MV-4-11 (cell line): ENCODE measurements around the gene PHF3.

Experiments
- DNase-seq: peaks from one replicate; lab custom pipeline; 2025; lab: John Stamatoyannopoulos, UW

The PHF3 gene, protein sequence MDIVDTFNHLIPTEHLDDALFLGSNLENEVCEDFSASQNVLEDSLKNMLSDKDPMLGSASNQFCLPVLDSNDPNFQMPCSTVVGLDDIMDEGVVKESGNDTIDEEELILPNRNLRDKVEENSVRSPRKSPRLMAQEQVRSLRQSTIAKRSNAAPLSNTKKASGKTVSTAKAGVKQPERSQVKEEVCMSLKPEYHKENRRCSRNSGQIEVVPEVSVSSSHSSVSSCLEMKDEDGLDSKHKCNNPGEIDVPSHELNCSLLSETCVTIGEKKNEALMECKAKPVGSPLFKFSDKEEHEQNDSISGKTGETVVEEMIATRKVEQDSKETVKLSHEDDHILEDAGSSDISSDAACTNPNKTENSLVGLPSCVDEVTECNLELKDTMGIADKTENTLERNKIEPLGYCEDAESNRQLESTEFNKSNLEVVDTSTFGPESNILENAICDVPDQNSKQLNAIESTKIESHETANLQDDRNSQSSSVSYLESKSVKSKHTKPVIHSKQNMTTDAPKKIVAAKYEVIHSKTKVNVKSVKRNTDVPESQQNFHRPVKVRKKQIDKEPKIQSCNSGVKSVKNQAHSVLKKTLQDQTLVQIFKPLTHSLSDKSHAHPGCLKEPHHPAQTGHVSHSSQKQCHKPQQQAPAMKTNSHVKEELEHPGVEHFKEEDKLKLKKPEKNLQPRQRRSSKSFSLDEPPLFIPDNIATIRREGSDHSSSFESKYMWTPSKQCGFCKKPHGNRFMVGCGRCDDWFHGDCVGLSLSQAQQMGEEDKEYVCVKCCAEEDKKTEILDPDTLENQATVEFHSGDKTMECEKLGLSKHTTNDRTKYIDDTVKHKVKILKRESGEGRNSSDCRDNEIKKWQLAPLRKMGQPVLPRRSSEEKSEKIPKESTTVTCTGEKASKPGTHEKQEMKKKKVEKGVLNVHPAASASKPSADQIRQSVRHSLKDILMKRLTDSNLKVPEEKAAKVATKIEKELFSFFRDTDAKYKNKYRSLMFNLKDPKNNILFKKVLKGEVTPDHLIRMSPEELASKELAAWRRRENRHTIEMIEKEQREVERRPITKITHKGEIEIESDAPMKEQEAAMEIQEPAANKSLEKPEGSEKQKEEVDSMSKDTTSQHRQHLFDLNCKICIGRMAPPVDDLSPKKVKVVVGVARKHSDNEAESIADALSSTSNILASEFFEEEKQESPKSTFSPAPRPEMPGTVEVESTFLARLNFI (N-terminal part only)

GRCh38 chr6:63635588-63636517 lies at the start of gene PHF3:
Gene PHF3, plus strand, starts transcription at chr6:63635802. Its CDS starts 10,750 bp downstream, at chr6:63646552.
- peak; percentile 79 for DNase-seq

- no peak for DNase-seq
These were observed 45.6 kb upstream of the PHF3 start for GRCh38 chr6:63589952-63590411.

DNA sequence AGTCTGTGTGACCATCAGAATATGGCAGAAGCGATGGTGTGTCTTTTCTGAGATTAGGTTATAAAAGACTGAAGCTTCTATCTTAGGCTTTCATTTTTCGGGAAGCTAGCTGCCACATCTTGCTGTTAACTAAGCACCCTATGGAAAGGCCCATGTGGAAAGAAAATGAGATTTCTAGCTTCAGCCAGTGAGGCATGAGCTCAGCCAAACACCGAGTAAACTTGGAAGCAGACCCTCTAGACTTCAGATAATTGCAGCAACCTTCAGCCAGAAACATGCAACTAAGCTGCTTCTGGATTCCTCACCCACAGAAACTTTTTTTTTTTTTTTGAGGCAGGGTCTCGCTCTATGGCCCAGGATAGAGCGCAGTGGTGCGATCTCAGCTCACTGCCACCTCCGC lies 42.7 kb upstream of the PHF3 start:
- DNase-seq, result no peak

DNA sequence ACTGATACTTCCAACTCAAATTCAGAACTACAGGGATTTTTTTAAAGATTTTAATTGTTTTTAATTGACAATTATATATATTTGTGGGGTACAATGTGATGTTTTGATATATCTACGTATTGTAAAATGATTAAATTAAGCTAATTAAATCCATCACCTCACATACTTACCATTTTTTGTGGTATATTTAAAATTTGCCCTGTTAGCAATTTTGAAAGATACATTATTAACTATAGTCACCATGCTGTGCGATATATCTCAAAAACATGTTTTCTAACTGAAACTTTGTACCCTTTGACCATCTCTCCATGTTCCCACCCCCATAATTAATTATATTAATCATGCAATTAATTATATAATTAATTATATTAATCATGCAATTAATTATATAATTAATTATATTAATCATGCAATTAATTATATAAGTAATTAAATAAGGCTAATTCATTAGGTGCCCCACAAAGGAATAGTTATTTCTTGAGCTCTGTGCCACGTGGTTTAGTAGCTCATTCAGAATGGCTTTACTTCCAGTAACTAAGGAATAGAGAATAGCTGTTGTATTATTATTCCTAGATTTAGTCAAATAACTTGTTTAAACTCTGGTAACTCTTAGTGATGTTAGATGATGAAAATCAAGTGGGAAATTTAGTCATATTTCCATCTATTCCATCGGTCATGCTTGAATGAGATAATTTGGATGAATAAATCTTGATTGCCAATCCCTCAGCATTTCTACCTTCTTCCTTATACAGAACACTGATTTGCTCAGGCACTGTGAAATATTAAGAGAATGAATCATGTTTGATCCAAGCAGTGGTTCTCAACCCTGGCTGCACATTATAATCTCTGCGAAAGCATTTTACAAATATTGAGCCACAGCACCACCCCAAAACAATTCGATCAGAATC lies 38.2 kb upstream of the PHF3 start:
- no peak for DNase-seq

DNA sequence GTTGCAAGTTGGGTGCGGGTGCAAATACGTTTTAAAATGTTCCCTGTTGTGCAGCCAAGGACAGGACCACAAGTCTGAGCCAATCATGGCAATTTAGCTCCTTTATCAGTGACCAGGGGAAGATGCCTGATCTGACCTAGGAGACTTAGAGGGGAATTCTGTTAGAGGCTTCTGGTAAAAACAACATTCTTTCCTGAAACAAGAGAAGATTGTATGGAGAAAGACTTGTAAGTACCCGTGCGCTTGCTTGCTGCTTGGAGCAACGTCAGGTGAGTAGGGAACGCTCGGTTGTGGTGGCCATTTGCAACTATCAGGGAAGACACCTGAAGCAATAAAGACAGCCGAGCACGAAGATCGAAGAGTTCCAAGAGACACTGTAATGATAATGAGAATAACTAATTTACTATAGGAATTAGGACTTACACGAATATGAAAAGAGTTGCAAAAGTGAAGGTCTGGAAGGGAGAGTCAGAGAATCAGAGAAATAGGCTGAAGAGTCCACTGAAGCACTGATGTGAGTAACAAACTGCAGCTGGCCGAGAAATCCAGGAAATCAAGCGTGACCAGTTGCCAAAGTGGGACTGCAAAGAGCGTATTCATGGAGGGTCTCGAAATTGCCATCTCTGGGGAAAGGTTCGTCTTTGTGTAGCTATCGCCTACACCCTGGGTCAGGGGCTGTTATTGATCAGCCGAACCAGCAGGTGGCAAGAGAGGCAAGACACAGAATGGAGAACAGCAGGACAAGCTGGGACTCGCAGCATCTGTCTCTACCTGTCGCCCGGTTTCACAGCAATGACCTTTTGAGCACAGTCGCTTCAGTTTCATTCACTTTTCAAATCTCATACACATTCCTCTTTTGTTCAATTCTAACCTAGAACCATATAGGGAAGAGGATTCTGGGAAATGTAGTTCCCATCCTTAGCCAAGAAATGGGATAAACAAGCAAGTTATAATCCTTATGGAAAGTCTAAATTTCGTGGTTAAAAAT lies 37.3 kb upstream of the PHF3 start:
- peak; percentile 47 for DNase-seq

DNA sequence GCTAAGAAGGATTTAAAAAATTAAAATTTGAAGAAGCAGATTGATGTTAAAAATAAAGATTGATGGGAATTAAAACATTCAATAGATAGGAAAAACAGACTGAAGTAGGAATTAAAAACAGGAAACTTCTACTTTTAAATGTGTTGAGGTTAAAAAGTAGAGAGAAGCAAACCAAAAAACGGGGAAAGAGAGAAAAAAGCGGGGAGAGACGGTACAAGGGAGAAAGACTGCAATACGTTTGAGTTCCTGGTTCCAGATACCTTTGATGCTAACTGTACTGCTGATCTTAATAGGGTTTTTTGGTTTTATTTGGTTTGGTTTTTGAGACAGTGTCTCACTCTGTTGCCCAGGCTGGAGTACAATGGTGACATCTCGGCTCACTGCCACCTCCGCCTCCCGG lies 36.4 kb upstream of the PHF3 start:
- no peak for DNase-seq

DNA sequence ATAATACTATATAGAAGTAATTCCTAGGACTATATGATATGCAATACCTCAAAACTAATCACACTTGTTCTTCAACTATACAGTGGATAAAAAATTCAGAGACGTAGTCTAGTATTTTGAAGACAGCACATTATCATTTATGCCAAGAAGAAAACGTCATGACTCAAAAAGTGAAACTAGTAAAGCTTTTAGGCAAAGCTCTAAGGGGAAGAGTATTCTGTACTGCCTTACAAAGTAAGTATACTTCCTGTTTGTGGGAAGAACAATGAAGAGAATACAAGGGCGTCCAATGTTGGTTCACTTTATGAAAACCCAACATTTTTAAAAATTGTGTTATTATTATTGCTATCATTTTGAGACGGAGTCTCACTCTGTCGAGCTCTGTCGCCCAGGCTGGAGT lies 35.5 kb upstream of the PHF3 start:
- DNase-seq, result peak; percentile 80

GRCh38 chr6:63609231-63609630 lies 26.4 kb upstream of the PHF3 start:
- peak; percentile 24 for DNase-seq

- no peak for DNase-seq
These were observed 24.7 kb upstream of the PHF3 start for GRCh38 chr6:63610944-63611343.

GRCh38 chr6:63611560-63611959 lies 24.0 kb upstream of the PHF3 start:
- no peak for DNase-seq

- DNase-seq, result no peak
These were observed 20.0 kb upstream of the PHF3 start for GRCh38 chr6:63615590-63615989.

DNA sequence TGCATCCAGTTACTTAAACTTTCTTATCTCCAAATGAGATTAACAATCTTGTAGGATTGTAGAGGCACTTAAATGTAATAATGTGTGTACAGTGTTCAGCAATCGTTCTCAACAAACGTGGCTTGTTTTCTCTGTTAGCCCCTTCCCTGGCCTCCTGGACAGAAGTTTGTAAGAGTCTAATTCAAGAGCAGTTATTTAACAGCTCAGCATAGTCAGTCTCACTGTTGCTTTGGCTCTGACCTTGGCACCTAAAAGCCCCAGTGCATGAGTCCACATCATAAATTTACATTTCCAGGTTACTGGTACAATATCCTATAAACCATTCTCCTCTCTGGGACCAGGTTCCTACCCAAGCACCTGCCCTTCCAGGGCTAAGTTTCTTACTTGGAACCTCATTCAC lies 11.5 kb upstream of the PHF3 start:
- no peak for DNase-seq

GRCh38 chr6:63630466-63630865 lies 5.1 kb upstream of the PHF3 start:
- DNase-seq, result no peak

- peak; percentile 24 for DNase-seq
These were observed 972 bp upstream of the PHF3 start for GRCh38 chr6:63634630-63635029.

GRCh38 chr6:63635215-63635587 lies 401 bp upstream of the PHF3 start:
- no peak for DNase-seq

DNA sequence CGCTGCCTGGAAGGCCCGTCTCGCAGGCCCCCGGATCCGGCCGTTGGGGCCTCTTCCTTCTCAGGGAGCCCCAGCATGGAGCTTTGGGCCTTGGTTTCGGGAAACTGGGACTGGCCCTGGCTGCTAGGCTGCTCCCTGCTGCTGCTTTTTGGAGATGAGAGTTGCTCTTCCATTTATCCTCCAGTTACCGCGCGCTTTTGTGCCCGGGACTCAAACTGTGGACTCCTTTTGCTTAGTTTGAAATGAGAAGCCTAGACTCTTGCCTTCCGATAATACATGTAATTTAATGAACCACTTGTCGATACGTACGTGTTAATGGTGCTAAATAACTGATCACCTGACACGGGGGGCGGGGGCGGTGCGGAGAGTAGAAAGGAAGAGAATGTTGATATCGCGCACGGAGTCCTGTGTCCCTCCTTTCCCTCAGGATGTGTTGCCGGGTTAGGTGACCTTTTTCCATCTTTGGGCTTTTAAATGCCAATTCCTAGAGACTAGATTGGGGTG lies 968 bp downstream of the PHF3 start:
- no peak for DNase-seq

GRCh38 chr6:63637865-63638445 lies 2.4 kb downstream of the PHF3 start:
- no peak for DNase-seq

DNA sequence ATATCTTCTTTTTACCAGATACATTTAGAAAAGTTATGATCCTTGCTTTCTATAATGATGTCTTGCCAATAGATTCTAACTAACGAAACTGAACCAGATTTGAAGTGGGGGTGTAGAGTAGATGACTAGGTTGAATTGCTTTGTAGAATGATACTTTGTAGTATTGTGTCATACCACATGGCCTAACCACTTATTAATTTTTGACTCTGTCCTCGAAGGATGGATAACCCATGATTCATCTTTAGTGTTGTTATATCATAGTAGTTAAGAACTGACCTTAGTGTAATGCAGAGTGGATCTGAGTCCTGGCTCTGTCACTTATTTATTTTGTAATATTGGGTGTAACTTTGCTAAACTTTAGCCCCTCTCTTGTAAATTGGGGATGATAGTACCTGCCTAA lies 4.5 kb downstream of the PHF3 start:
- DNase-seq, result no peak
